IMR-90 (cell line): ENCODE data around the gene SPART. TPM values are rescaled to one million over a fixed set of nuclear protein-coding genes. Genes with fewer than 3 reads are reported as not detected.

Experiments
- ATAC-seq: fragments of 200-7000 bp; cut with Tn5 transposase; 2 replicates; pipeline ENCODE4 v1.9.1; 2020; ENCODE audit warnings: low read depth, mild to moderate bottlenecking, moderate library complexity
- BruUV-seq: library from RNA; stranded (reverse); fragments of 400-500 nt; replicated peaks from 2 replicates; lab custom pipeline; 2021; lab: Mats Ljungman, UMichigan
- CTCF ChIA-PET: fragments of 300-600 bp; formaldehyde crosslinking; extraction: SDS; loops from one replicate; lab custom pipeline; 2021; ENCODE audit warnings: antibody characterized with exemption; lab: Yijun Ruan, JAX
- POLR2A ChIA-PET: fragments of 300-600 bp; sonication (Branson Sonifier 250); formaldehyde crosslinking; loops from one replicate; lab custom pipeline; 2022; ENCODE audit warnings: antibody characterized with exemption; ENCODE audit not compliant: unreplicated experiment; lab: Charles Lee
- DNase-seq: peaks from one replicate; pipeline ENCODE4 v3.0.0; 2013
- H2AFZ ChIP-seq: replicated peaks from 2 replicates; pipeline ENCODE3; 2013; ENCODE audit warnings: low read length, mild to moderate bottlenecking; ENCODE audit not compliant: poor library complexity
- H2AK5ac ChIP-seq: 2 replicates; pipeline ENCODE4 v1.6.1; 2013; ENCODE audit warnings: low read depth, low read length, inconsistent platforms
- H2AK9ac ChIP-seq: replicated peaks from 2 replicates; pipeline ENCODE3; 2013; ENCODE audit warnings: mild to moderate bottlenecking, low read depth, low read length, moderate library complexity; ENCODE audit not compliant: poor library complexity
- H2BK120ac ChIP-seq: 2 replicates; pipeline ENCODE4 v1.6.1; 2013; ENCODE audit warnings: low read depth, low read length, inconsistent platforms
- H2BK15ac ChIP-seq: 3 replicates; pipeline ENCODE4 v1.6.1; 2013; ENCODE audit warnings: low read depth, low read length, inconsistent platforms
- H2BK20ac ChIP-seq: 2 replicates; pipeline ENCODE4 v1.6.1; 2013; ENCODE audit warnings: low read depth, mild to moderate bottlenecking, inconsistent platforms, low read length, moderate library complexity
- H2BK5ac ChIP-seq: 2 replicates; pipeline ENCODE4 v1.6.1; 2013; ENCODE audit warnings: mild to moderate bottlenecking, low read depth, low read length, inconsistent platforms; ENCODE audit not compliant: poor library complexity, severe bottlenecking
- H3K14ac ChIP-seq: replicated peaks from 2 replicates; pipeline ENCODE4 v1.6.1; 2013; ENCODE audit warnings: low read depth, low read length, inconsistent platforms
- H3K18ac ChIP-seq: 2 replicates; pipeline ENCODE4 v1.6.1; 2013; ENCODE audit warnings: low read depth, low read length, control low read depth
- H3K23ac ChIP-seq: 2 replicates; pipeline ENCODE4 v1.6.1; 2013; ENCODE audit warnings: low read depth, low read length, inconsistent platforms
- H3K27ac ChIP-seq: 2 replicates; pipeline ENCODE4 v1.5.1; 2013; ENCODE audit warnings: mild to moderate bottlenecking, control low read depth, low read length; ENCODE audit not compliant: insufficient read depth
- H3K27me3 ChIP-seq: 2 replicates; pipeline ENCODE4 v1.6.1; 2013; ENCODE audit warnings: low read length; ENCODE audit not compliant: control insufficient read depth, insufficient read depth
- H3K36me3 ChIP-seq: 2 replicates; pipeline ENCODE4 v1.6.1; 2013; ENCODE audit warnings: low read length, mixed read lengths; ENCODE audit not compliant: control insufficient read depth, insufficient read depth
- H3K4ac ChIP-seq: 2 replicates; pipeline ENCODE4 v1.6.1; 2013; ENCODE audit warnings: low read depth, low read length, inconsistent platforms
- H3K4me1 ChIP-seq: 2 replicates; pipeline ENCODE4 v1.6.1; 2013; ENCODE audit warnings: low read length, mixed read lengths; ENCODE audit not compliant: control insufficient read depth, insufficient read depth
- H3K4me2 ChIP-seq: 2 replicates; pipeline ENCODE4 v1.6.1; 2013; ENCODE audit warnings: low read depth, mild to moderate bottlenecking, control low read depth, low read length, moderate library complexity
- H3K4me3 ChIP-seq: 2 replicates; pipeline ENCODE4 v1.5.1; 2013; ENCODE audit warnings: low read depth, mild to moderate bottlenecking, control low read depth, low read length, moderate library complexity; ENCODE audit not compliant: insufficient read depth
- H3K56ac ChIP-seq: 2 replicates; pipeline ENCODE4 v1.6.1; 2013; ENCODE audit warnings: low read length, inconsistent platforms; ENCODE audit not compliant: insufficient read depth; ENCODE audit errors: extremely low read depth
- H3K79me1 ChIP-seq, 2 experiments: 2 replicates each; pipeline ENCODE4 v1.6.1; 2013; ENCODE audit warnings: low read length in 2 of 2, inconsistent platforms in 1 of 2, low read depth in 1 of 2
- H3K9ac ChIP-seq: 2 replicates; pipeline ENCODE4 v1.6.1; 2013; ENCODE audit warnings: low read depth, low read length, control low read depth
- H3K9me1 ChIP-seq: 2 replicates; pipeline ENCODE4 v1.6.1; 2013; ENCODE audit warnings: low read length, inconsistent platforms; ENCODE audit not compliant: insufficient read depth
- H3K9me3 ChIP-seq: 2 replicates; pipeline ENCODE4 v1.6.1; 2013; ENCODE audit warnings: low read length; ENCODE audit not compliant: control insufficient read depth, insufficient read depth
- H4K20me1 ChIP-seq: 2 replicates; pipeline ENCODE4 v1.6.1; 2013; ENCODE audit warnings: low read length, inconsistent platforms; ENCODE audit not compliant: insufficient read depth
- H4K5ac ChIP-seq: 2 replicates; pipeline ENCODE4 v1.6.1; 2013; ENCODE audit warnings: mild to moderate bottlenecking, low read depth, low read length, control low read depth
- H4K8ac ChIP-seq, 2 experiments: 2 replicates each; pipeline ENCODE4 v1.6.1; 2013; ENCODE audit warnings: low read depth in 2 of 2, low read length in 2 of 2, control low read depth in 1 of 2, inconsistent platforms in 1 of 2
- H4K91ac ChIP-seq: 2 replicates; pipeline ENCODE4 v1.6.1; 2013; ENCODE audit warnings: low read depth, low read length, inconsistent platforms; ENCODE audit not compliant: insufficient read depth
- CTCF ChIP-seq: conservative IDR thresholded peaks from 2 replicates; pipeline ENCODE4 v1.5.1; 2012; ENCODE audit warnings: mild to moderate bottlenecking, low read depth, low read length, improper control_type of control experiment
- WGBS, 2 experiments: methylation state at CpG; one replicate each; pipeline versions ENCODE4 v1.1.5 to v1.1.7; 2013; ENCODE audit warnings: missing lambda C conversion rate in 2 of 2; ENCODE audit not compliant: insufficient read length in 1 of 2; ENCODE audit errors: extremely low coverage in 2 of 2; 5-methylcytosine and 5-hydroxymethylcytosine counted together
- dilution Hi-C: fragments of 300-500 bp; cut with HindIII; formaldehyde crosslinking; loops from one replicate; pipeline ENCODE4 v1.14.3; 2018; ENCODE audit warnings: low sequenced_read_pairs; ENCODE audit not compliant: unreplicated experiment
- in situ Hi-C: fragments of 300-500 bp; cut with MboI; formaldehyde crosslinking; loops from 3 replicates; pipeline ENCODE4 v1.14.3; 2019; ENCODE audit warnings: low sequenced_read_pairs, inconsistent platforms, mixed read lengths
- intact Hi-C: fragments of 100-400 bp; cut with micrococcal nuclease; formaldehyde crosslinking; loops from 2 replicates; pipeline ENCODE4 v1.10.0; 2022
- polyA plus RNA-seq, 3 experiments: library from polyadenylated mRNA; depleted of rRNA; stranded (reverse); fragments of >200 nt; gene quantifications; 2 replicates each; pipeline ENCODE4 v1.2.3, GENCODE V29; 2012; ENCODE audit warnings: low replicate concordance in 1 of 3
- total RNA-seq: library from RNA; depleted of rRNA; stranded (reverse); fragments of >200 nt; gene quantifications from 2 replicates; pipeline ENCODE4 v1.2.3, GENCODE V29; 2012

Gene SPART
- total and polyA plus RNA-seq, 2 of the 4 experiments (the other 2 are of a cell fraction), result 43.8 to 110 TPM

GRCh38 chr13:36331280-36331679, 14.9 kb downstream of the SPART start:
- Histone ChIP-seq H3K27me3 (no peaks in the 10 kb centered on the region), H3K4ac (no peak overlapping the region), H4K20me1 (peaks cover 20% of the 10 kb centered on the region; the same call in 1 of the 2 replicates), H2BK120ac (no peak overlapping the region), H3K9me3 (no peaks in the 10 kb centered on the region), H3K23ac (no peak overlapping the region), H3K9ac (no peak overlapping the region), H3K27ac (no peak overlapping the region), H3K4me3 (no peak overlapping the region), H2BK15ac (no peak overlapping the region), H3K9me1 (no peaks in the 10 kb centered on the region), H3K56ac (no peak overlapping the region), H2BK20ac (no peak overlapping the region), H3K18ac (no peak overlapping the region), H3K14ac (no peak overlapping the region), H2AFZ (no peak overlapping the region), H4K91ac (no peak overlapping the region), H4K8ac (no peak overlapping the region), H3K36me3 (peaks cover 29% of the 10 kb centered on the region), H3K4me2 (no peak overlapping the region), H2AK5ac (no peak overlapping the region), H4K5ac (no peak overlapping the region), H3K79me1 (peaks cover 13 to 49% of the 10 kb centered on the region in 2 experiments), H2AK9ac (no peak overlapping the region), H2BK5ac (no peak overlapping the region), H3K4me1 (no peaks in the 10 kb centered on the region)
- intact Hi-C loops, result no loop called here
- dilution Hi-C loops, result no loop called here
- POLR2A ChIA-PET, result no interaction called here
- CTCF ChIA-PET, result interaction anchor here (1.1 to 1.2 kb wide), 2 partner anchors 9 to 36 kb away, joined by 4 to 5 read pairs; no protein-coding TSS in a partner anchor
- in situ Hi-C loops, result loop anchor here (25.0 kb wide), 1 partner anchor 656 kb away; the partner anchor contains the start of gene ALG5
- BruUV-seq, result no TSS peak
- no peak for ATAC-seq
- no CpG with 5 or more reads among the region's 4 CpGs for WGBS, 2 experiments
- DNase-seq, result no peak
- TF ChIP-seq CTCF, result no peak
